Left lung (tissue), 10 donors: ENCODE results near the gene DGKI. TPM values are rescaled to one million over a fixed set of nuclear protein-coding genes. Genes with fewer than 3 reads are reported as not detected.

ENCODE experiments used
- ATAC-seq: fragments of 200-7000 bp; cut with Tn5 transposase; one replicate; pipeline ENCODE4 v1.9.1; 2020; ENCODE audit warnings: moderate library complexity
- DNase-seq, 4 donors: peaks; one replicate each; pipeline ENCODE4 v3.0.0-alpha.2; 2013 to 2020
- H3K27ac ChIP-seq, 2 donors: fragments of 200-600 bp; sonication (generic) in 1 of 2; one replicate each; pipeline versions ENCODE4 v1.5.0 to v1.8.0; 2020 to 2021
- H3K27me3 ChIP-seq, 2 donors: fragments of 200-600 bp; sonication (generic) in 1 of 2; one replicate each; pipeline versions ENCODE4 v1.5.0 to v1.8.0; 2020 to 2021
- H3K36me3 ChIP-seq, 2 donors: fragments of 200-600 bp; sonication (generic) in 1 of 2; one replicate each; pipeline versions ENCODE4 v1.5.0 to v1.8.0; 2020 to 2021
- H3K4me1 ChIP-seq, 2 donors: fragments of 200-600 bp; one replicate each; pipeline ENCODE4 v1.8.0; 2021
- H3K4me3 ChIP-seq, 2 donors: fragments of 200-600 bp; sonication (generic) in 1 of 2; one replicate each; pipeline versions ENCODE4 v1.5.0 to v1.8.0; 2020 to 2021; ENCODE audit warnings: mild to moderate bottlenecking in 1 of 2
- H3K9me3 ChIP-seq, 2 donors: fragments of 200-600 bp; sonication (generic) in 1 of 2; one replicate each; pipeline versions ENCODE4 v1.5.0 to v1.8.0; 2020 to 2021
- intact Hi-C, 2 donors: fragments of 100-400 bp; cut with DNase I; formaldehyde crosslinking; loops; one replicate each; pipeline versions ENCODE4 v1.11.2 to v1.14.2; 2022
- polyA plus RNA-seq, 6 donors: library from polyadenylated mRNA; unstranded; fragments of 120-200 nt; gene quantifications; one replicate each; pipeline ENCODE4 v1.2.1, GENCODE V29; 2013; ENCODE audit not compliant: insufficient read length in 6 of 6
- total RNA-seq, 2 donors: library from RNA; stranded (reverse); fragmentation: NEBNext Ultra II Directional; extraction: Animal tissue kit (Norgen Biotek cat#: 25700); gene quantifications; one replicate each; pipeline ENCODE4 v1.2.1, GENCODE V29; 2021
- TF ChIP-seq, protein P1 (sequence below), 2 donors: fragments of 200-600 bp; sonication (generic) in 1 of 2; IDR thresholded peaks; one replicate each; pipeline versions ENCODE4 v1.5.0 to v1.8.0; 2021; ENCODE audit warnings: antibody characterized with exemption in 2 of 2
- donor health status: DM: no; HTN: yes; CAD: no.
- donor health status: DM: no; HTN: no; CAD: no.

Gene DGKI
- total and polyA plus RNA-seq, 8 donors: 0.34 to 1.4 (median 0.50) TPM

- ATAC-seq: no peak
- no peaks in the 10 kb centered on the region for H3K36me3 ChIP-seq
- no peaks in the 10 kb centered on the region for H3K27me3 ChIP-seq
- TF ChIP-seq, protein P1, sequence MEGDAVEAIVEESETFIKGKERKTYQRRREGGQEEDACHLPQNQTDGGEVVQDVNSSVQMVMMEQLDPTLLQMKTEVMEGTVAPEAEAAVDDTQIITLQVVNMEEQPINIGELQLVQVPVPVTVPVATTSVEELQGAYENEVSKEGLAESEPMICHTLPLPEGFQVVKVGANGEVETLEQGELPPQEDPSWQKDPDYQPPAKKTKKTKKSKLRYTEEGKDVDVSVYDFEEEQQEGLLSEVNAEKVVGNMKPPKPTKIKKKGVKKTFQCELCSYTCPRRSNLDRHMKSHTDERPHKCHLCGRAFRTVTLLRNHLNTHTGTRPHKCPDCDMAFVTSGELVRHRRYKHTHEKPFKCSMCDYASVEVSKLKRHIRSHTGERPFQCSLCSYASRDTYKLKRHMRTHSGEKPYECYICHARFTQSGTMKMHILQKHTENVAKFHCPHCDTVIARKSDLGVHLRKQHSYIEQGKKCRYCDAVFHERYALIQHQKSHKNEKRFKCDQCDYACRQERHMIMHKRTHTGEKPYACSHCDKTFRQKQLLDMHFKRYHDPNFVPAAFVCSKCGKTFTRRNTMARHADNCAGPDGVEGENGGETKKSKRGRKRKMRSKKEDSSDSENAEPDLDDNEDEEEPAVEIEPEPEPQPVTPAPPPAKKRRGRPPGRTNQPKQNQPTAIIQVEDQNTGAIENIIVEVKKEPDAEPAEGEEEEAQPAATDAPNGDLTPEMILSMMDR (IDR thresholded peaks at IDR 0.05): no peak
- intact Hi-C loops: no loop called here
- DNase-seq: no peak
- no peaks in the 10 kb centered on the region for H3K4me1 ChIP-seq
- no peak overlapping the region for H3K27ac ChIP-seq
- no peaks in the 10 kb centered on the region for H3K9me3 ChIP-seq
- H3K4me3 ChIP-seq: no peak overlapping the region
Observed at GRCh38 chr7:137485818-137486217, 361.0 kb downstream of the DGKI start.

DNA sequence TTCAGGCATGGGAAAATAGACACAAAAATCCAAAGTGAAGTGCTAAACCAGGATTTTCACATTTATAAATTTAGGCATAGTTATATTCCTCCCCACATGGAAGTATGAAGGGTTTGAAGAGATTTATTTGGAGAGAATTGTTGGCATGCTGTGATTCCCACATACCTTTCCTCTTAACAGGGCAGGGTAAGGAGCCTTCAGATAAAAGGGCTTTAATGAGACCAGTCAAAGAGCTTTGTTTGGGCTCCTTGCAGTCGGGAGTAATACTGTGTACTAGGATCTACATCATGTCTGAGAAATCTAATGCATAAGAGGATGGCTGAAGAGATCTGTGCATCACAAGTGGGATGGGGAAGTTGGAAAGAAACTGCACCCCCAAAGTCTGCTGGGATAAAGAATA is 362.4 kb downstream of the DGKI start:
- TF ChIP-seq, protein P1 (IDR thresholded peaks at IDR 0.05): no peak
- no peaks in the 10 kb centered on the region for H3K4me1 ChIP-seq

DNA sequence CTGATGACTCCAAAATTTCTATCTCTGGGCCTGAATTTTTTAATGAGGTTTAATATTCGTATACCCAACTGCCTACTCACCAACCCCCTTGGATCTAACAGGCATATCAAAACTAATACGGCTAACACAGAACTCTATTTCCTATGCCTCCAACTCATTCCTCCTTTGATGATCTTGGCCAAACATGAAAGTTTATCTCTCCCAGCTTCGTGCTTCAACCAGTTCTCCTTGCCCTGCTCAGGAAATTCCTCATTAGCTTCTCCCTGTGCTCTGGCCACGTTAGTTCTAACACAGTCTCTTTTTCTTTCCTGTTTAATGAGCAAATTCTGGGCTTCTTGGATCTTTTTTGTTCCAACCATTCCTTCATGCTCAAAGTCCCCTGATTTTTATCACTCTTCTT is 364.3 kb downstream of the DGKI start:
- no peaks in the 10 kb centered on the region for H3K9me3 ChIP-seq
- H3K27ac ChIP-seq: no peak overlapping the region
- no peak overlapping the region for H3K4me3 ChIP-seq
- ATAC-seq (no peak), DNase-seq (no peak)
- H3K27me3 ChIP-seq: no peaks in the 10 kb centered on the region
- TF ChIP-seq, protein P1 (IDR thresholded peaks at IDR 0.05): no peak
- H3K36me3 ChIP-seq: no peaks in the 10 kb centered on the region
- intact Hi-C loops: no loop called here
- no peaks in the 10 kb centered on the region for H3K4me1 ChIP-seq

More for the DNA sequence above, 362.4 kb downstream of the DGKI start:
- Histone ChIP-seq H3K27ac (no peak overlapping the region), H3K4me3 (no peak overlapping the region), H3K9me3 (no peaks in the 10 kb centered on the region), H3K36me3 (no peaks in the 10 kb centered on the region), H3K27me3 (no peaks in the 10 kb centered on the region)
- ATAC-seq (no peak), DNase-seq (no peak)
- intact Hi-C loops: no loop called here

DNA sequence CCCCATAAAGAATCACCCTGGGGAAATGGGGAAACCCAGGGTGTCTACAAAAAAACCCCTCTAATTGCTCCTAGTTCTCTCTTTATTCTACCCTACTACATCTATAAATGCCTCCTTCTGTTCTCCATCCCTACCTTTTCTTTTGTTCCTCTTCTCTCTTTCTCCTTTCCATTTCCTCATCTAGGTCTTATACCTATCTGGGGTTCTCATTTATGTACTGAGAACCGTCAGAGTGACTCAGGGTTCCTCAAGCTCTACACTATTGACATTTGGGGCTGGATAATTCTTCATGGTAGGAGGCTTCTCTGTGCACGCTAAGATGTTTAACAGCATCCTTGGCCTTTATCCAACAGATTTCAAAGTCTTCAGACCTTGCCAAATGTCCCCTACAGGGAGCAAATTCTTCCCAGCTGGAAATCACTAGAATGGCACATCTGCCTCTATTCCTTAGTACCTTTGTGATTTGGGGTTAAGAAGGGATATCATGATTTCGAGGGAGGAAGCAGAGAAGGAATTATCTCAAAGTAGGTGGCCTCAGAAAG is 365.9 kb downstream of the DGKI start:
- Histone ChIP-seq H3K27ac (no peak overlapping the region), H3K4me3 (no peak overlapping the region), H3K4me1 (no peaks in the 10 kb centered on the region), H3K9me3 (no peaks in the 10 kb centered on the region), H3K36me3 (no peaks in the 10 kb centered on the region), H3K27me3 (no peaks in the 10 kb centered on the region)
- TF ChIP-seq, protein P1 (IDR thresholded peaks at IDR 0.05): no peak
- ATAC-seq: no peak
- no peak for DNase-seq
- intact Hi-C loops: no loop called here

DNA sequence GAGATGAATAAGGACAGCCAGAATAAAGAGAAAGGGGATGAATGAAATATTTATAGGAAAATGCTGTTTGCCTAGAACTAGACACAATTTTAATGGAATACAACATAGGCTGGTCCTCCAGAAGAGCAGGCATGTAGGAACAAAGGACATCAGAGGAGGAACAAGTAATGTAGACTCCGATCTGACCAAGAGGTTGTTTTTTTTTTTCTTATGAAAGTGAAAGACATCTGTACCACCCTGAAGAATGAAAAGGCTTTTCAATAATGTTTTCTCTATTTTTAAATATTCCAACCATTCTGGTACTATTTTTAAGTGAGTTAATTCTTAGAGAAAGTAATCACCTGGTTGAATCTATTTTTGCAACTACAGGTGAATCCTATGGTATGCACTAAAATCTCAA is 366.4 kb downstream of the DGKI start:
- H3K4me3 ChIP-seq: no peak overlapping the region
- TF ChIP-seq, protein P1 (IDR thresholded peaks at IDR 0.05): no peak
- no peaks in the 10 kb centered on the region for H3K36me3 ChIP-seq
- intact Hi-C loops: no loop called here
- H3K9me3 ChIP-seq: no peaks in the 10 kb centered on the region
- DNase-seq: no peak
- no peaks in the 10 kb centered on the region for H3K27me3 ChIP-seq
- no peak overlapping the region for H3K27ac ChIP-seq
- no peak for ATAC-seq
- H3K4me1 ChIP-seq: no peaks in the 10 kb centered on the region
